ENCODE results near the gene SLC8B1. TPM values are rescaled to one million over a fixed set of nuclear protein-coding genes. Genes with fewer than 3 reads are reported as not detected.

SLC8B1 gene
- 26.2 and 29.3 TPM in 2 replicates for total RNA-seq

GRCh38 chr12:113334786-113335539 is at the start of gene SLC8B1:
Gene SLC8B1, minus strand, starts transcription at chr12:113335109. Its CDS starts 2,231 bp downstream, at chr12:113332878.

DNA sequence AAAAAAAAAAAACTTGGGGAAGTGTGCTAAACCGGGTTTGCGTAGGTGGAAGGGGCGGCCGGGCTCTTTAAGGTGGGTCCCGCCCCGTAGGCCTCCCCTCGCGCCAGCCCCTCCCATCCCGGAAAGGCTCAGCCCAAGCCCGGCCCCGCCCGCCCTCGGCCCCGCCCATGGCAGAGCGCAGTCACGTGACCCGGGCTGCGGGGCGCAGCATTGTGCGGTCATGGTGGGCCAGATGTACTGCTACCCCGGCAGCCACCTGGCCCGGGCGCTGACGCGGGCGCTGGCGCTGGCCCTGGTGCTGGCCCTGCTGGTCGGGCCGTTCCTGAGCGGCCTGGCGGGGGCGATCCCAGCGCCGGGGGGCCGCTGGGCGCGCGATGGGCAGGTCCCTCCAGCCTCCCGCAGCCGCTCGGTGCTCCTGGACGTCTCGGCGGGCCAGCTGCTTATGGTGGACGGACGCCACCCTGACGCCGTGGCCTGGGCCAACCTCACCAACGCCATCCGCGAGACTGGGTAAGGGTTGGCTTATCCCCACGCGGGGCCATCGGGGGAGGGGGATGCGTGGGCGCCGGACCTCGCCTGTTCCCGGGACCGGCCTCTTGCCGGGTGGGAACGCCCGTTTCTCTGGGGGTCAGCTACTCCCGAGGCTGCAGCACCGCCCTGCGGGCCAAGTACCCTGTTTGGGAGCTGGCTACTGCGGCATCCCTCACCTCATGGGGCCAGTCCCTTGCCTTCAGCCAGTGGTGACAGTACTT is 23.6 kb upstream of the SLC8B1 start, which contains the start of gene PLBD2:
PLBD2 (plus strand) TSS at position 207 of the 752 bp plus-strand sequence; CDS start at position 221, 14 bp downstream.

Other genes starting within 250 kb of the SLC8B1 start
- 0.16 and 4.9 TPM in 2 replicates for gene RASAL1, start 199.3 kb downstream of the SLC8B1 start, total RNA-seq
- not detected in 2 replicates for gene CFAP73, start 185.4 kb downstream of the SLC8B1 start, total RNA-seq
- gene DDX54, start 149.6 kb downstream of the SLC8B1 start, total RNA-seq, result 48.8 and 64.0 TPM in 2 replicates
- 30.0 and 35.0 TPM in 2 replicates for gene RITA1, start 149.4 kb downstream of the SLC8B1 start, total RNA-seq
- gene TPCN1, start 113.6 kb downstream of the SLC8B1 start, total RNA-seq, result 21.8 and 55.0 TPM in 2 replicates
- 38.5 and 70.1 TPM in 2 replicates for gene PLBD2, start 23.5 kb upstream of the SLC8B1 start, total RNA-seq
- gene SDS, start 68.8 kb upstream of the SLC8B1 start, total RNA-seq, result not detected in 2 replicates
- gene SDSL, start 87.3 kb upstream of the SLC8B1 start, total RNA-seq, result 5.5 and 12.7 TPM in 2 replicates
- not detected in 2 replicates for gene LHX5, start 136.8 kb upstream of the SLC8B1 start, total RNA-seq

All from mesangial cell (primary cell).